Ecto neural progenitor cell (in vitro differentiated cells): ENCODE measurements around the gene RCAN3.
"Not testable (repeated sequence)": the region's sequence is repeated elsewhere in the genome, so short reads cannot be mapped to it uniquely, and the experiment has no call there.

ENCODE experiments used
- DNase-seq: peaks from one replicate; pipeline ENCODE4 v3.0.0-alpha.2; 2018; ENCODE audit warnings: low spot score

The RCAN3 gene

DNA sequence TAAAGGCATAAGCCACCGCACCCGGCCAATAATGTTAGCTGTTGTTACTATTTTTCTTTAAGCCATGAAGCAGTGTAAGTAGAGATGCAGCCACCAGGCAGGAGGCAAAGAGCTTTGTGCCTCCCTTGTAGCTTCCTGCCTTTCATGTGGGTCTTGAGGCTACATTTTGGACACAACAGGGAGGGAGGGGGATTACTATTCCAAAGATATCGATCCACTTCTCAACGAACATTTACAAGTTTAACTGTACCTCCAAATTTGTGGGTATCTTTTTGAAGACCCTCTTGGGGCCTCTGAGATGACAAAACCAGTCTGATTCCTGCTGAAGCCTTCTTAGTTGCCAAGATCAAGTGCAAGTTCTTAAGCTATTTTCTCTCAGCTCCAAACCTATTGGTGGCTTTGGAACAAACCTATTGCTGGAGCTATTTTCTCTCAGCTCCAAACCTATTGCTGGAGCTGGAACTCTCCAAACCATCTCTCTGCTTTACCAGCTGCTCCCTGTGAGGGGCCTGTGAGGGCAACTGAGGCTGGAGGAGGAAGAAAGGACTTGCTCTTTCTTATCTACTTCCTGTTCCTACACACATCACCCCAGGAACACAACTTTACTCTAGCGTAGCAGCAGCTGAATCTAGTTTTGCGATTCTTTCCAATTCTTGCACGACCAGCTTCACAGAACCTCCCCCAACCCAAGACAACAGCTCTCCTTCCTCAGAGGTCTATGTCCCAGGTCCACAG lies 16.1 kb upstream of the RCAN3 start:
- DNase-seq, result no peak

DNA sequence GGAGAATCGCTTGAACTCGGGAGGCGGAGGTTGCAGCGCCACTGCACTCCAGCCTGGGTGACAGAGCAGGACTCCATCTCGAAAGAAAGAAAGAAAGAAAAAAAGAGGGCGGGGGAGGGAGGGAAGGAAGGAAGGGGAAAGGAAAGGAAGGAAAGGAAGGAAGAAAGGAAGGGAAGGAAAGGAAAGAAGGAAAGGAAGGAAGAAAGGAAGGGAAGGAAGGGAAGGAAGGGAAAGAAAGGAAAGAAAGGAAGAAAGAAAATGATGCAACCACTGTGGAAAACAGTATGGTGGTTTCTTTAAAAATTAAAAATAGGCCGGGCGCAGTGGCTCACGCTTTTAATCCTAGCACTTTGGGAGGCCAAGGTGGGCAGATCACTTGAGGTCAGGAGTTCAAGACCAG lies 15.2 kb upstream of the RCAN3 start:
- DNase-seq, result no peak

DNA sequence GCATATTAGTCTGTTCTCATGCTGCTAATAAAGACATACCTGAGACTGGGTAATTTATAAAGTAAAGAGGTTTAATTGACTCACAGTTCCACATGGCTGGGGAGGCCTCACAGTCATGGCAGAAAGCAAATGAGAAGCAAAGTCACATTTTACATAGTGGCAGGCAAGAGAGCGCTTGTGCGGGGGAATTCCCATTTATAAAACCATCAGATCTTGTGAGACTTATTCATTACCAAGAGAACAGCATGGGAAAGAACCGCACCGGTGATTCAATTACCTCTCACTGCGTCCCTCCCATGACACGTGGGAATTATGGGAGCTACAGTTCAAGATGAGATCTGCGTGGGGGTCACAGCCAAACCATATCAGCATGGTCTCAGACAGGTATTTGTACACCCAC lies 14.5 kb upstream of the RCAN3 start:
- not testable (repeated sequence) for DNase-seq

DNA sequence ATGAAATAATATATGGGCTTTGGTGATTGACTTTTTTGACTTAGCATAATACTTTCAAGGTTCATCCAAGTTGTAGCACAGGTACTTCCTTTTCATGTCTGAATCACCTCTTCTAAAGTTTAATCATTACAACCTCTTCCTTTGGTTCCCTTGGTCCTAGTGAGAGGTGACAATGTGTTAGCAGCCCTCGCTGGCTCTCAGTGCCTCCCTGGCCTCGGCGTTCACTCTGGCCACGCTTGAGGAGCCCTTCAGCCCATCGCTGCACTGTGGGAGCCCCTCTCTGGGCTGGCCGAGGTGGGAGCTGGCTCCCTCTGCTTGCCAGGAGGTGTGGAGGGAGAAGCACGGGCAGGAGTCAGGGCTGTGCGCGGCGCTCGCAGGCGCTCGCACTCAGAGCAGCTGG lies 13.0 kb upstream of the RCAN3 start:
- no peak for DNase-seq

DNA sequence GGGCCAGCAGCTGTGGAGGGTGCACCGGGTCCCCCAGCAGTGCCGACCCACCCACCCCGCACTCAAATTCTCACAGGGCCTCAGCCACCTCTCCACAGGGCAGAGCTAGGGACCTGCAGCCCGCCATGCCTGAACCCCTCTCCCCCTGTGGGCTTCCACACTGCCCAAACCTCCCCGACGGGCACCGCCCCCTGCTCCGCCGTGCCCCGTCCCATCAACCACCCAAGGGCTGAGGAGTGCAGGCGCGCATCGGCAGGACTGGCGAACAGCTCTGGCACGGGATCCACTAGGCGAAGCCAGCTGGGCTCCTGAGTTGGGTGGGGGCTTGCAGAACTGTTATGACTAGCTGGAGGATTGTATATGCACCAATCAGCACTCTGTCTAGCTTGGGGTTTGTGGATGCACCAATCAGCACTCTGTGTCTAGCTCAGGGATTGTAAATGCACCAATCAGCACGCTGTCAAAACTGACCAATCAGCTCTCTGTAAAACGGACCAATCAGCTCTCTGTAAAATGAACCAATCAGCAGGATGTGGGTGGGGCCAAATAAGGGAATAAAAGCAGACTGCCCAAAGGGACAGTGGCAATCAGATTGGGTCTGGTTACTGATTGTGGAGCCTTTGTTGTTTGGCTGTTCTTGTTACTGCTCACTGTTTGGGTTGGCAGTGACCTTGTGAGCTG lies 12.4 kb upstream of the RCAN3 start:
- no peak for DNase-seq

DNA sequence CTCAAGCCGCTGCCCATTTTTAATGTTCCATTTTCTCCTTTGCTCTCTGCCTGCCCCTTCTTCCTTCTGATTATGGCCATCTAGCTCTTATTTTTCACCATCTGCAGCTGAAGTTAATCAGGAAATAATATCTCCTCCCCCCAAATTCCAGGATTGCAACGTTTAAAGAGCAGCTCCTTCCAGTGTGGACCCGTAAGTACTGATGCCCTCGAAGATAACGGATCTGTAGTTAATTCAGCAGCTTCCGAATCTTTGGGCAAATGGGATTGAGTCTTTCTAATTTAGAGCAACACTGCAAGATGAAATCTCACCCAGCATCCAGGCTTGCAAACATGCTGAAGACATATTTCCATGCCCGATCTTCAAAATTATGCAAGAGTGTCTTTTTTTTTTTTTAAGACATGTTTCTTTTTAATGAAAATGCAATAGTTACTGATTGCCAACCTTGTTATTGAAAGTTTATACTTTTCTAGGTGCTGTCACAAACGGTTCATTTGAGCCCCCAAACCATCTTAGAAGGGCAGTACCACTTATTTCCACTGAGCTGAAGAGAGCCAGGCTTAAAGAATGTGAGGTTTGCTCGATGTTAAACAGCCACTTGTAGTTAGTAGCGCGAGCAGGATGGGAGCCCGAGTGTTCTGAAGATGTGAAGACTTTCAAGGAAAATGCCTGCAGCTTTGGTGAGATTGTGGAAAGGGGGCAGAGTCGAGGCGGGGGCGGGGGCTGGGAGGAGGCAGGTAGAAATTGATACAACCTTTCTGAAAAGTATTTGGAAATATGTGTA lies 10.9 kb upstream of the RCAN3 start:
- DNase-seq, result no peak

DNA sequence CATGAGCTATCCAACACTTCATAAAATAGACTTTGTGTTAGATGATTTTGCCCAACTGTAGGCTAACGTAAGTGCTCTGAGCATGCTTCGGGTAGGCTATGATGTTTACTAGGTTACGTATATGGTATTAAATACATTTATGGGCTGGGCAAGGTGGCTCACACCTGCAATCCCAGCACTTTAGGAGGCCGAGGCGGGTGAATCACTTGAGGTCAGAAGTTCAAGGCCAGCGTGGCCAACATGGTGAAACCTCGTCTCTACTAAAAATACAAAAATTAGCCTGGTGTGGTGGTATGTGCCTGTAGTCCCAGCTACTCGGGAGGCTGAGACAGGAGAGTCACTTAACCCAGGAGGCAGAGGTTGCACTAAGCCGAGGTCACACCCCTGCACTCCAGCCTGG lies 9.7 kb upstream of the RCAN3 start:
- DNase-seq, result not testable (repeated sequence)

DNA sequence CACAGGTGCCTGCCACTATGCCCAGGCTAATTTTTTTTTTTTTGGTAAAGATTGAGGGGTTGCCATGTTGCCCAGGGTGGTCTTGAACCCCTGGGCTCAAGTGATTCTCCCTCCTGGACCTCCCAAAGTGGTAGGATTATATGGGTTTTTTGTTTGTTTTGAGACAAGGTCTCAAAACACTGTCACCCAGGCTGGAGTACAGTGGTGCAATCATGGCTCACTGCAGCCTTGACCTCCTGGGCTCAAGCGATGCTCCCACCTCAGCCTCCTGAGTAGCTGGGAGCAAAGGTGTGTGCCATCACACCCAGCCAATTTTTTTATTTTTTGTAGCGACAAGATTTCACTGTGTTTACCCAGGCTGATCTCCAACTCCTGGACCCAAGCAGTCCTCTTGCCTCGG lies 8.9 kb upstream of the RCAN3 start:
- no peak for DNase-seq

DNA sequence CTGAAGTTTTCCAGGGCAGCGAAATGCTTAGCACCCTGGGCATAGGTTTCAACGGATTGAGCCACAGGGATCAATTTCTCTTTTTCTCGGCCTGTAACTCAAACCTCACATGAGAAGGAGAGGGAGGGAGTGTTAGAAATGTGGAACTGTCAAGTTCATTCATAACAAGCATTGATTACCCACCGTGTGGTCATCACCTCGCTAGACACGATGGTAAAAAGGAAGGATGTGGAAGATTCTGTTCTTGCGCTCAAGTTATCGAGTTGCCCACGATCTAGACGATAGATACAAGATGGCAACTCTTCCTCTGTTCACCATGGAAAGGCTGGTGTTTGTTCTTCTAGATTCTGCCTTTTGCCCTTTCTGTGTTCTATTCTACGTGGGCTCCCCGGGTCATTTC lies 4.0 kb upstream of the RCAN3 start:
- DNase-seq, result no peak

DNA sequence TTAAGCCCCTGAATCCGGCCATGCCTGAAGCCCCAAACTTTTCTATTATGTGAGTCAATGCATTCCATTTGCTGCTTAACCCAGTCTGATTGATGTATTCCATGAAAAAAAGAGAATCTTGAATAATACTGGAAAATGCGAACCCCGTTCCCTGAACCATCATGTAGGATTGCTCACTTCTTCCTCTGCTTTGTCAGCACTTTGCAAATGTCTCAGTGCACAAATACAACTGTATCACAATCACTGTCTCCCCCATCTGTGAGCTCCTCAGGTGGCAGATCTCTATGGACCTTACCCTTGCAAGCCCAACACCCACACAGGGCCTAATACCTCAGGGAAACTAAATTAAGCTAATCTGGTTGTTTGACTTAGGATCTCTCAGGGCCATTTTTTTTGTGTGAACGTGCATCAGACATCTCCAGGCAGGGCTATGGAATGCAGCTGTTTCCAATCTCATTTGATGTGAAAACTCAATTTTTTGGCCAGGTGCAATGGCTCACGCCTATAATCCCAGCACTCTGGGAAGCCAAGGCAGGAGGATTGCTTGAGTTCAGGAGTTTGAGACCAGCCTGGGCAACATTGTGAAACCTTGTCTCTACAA lies 2.1 kb upstream of the RCAN3 start:
- no peak for DNase-seq

DNA sequence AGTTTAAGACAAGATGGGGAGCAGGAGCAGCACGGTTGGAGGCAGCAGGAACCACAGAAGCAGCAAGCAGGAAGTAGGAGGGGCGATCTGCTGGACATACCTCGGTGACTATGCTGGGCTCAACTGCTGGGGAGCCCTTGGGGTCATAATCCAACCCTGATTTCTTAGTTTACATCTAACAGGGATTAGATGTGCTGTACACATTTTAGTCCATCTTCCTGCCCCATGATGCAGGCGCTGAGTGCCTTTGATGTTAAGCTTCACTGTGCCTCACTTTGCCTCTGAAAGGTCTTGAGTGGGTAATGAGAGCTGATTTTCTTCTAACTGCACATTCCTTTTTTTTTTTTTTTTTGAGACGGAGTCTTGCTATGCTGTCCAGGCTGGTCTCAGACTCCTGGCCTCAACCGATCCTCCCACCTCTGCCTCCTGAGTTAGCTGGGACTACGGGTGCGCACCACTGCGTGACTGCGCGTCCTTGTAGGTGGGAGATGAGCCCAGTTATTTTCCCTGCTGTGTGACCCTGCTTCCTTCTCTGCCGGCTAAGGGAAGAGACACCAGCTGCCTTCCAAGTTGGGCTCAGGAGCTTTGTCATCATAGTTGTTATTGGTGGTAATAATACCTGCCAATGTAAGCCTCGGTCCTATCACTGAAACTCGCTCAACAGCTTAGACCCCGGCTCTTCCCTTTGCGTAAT lies 1.1 kb upstream of the RCAN3 start:
- DNase-seq, result no peak

DNA sequence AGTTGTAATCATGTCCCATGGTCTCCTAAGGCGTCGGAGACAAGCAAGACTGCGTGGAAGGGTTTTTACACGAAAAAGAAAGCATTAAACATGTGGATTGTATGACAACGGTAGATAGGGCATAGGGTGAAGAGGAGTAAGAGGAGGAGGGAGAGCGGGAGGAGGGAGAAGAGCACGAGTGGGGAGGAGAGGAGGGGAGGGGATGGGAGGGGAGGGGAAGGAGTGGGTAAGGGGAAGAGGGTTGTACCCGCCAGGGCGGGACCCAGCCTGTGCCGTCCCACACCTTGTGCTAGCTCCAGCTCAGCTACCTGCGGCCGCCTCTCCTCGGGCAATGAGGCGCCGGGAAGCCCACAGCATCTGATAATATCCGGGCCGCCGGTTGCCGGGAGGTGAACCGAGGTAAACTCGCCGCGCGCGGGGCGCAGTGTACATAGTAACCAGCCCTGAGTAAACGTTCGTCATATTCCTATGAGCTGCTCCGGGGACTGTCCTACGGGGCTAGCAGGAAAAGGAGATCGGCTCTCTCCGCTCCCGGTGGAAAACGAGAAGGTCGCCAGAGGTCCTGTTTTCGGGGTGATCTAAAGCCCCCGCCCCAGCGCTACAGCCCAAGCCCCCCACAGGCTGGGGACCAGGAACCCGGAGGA lies 449 bp upstream of the RCAN3 start:
- DNase-seq, result no peak

DNA sequence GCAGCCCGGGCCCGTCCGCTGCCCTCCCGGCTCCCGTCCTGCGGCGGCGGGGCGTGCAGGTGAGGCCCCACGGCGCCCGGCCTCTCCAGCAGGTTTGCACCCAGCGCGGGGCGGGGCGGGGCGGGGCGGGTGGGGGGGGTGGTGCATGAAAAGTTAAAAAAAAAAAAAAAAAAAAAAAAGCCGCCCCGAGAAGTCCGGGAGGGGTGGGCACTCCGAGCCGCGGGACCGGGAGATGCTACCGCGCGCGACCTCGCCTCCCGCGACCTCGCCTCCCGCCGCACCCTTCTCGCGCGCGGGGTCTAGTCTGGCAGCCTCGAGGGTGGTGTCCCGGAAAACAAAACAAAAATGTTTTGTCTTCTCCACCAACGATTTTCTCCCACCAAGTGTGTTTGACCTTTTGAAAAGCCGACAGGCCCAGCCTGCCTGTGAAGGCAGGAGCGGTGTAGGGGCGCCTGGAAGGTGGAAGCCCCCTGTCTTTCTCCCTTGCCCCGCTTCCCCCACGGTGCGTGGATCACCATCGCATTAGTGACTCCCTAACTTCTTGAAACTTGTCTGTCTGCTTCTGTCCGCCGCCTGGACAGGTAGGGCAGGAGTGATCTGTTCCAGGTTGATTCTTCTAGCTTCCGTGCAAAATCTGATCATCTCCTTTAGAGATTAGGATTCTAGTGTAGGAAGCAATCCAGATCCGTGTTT lies 569 bp downstream of the RCAN3 start:
- peak; percentile 52 for DNase-seq

DNA sequence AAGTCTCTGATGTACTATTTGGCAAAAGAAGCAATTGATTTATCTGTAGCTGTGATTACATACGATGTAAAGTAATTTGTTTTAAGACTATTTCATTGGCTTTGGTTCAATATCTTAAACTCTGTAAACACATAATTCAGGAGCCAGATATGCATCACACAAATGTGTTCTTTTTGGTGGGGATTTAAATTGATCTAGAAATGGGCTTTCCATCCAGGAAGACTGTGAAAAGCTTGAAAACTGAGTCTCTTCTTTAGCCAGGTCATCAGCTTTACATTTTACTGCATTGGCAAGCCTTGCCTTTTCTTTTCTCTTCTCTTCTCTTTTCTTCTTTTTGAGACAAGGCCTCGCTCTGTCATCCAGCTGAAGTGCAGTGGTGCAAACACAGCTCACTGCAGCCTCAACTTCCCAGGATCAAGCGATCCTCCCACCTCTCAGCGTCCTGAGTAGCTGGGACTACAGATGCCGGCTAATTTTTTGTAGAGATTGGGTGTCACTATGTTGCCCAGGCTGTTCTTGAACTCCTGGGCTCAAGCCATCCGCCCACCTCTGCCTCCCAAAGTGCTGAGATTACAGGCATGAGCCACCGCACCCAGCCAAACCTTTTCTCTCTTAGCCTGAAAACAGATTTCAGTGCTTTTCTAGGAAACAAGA lies 1.4 kb downstream of the RCAN3 start:
- DNase-seq, result no peak

DNA sequence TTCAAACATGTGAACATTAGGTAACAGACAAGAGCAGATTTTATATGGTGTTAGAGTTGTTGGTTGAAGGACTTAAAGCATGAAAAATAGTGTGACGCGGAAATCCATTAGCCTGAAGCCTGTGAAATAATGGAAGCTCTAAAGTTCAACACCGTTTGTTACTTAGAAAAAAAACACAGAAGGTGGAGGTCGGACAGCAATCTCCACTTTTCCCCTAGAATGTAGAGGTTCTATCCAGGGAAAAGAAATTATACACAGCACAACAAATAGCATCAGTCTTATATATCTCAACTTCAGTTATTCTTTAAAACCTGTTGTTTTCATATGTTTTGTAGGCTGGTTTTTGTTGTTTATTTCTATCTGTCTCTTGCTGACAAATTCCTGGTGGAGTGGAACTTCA lies 1.9 kb downstream of the RCAN3 start:
- no peak for DNase-seq

DNA sequence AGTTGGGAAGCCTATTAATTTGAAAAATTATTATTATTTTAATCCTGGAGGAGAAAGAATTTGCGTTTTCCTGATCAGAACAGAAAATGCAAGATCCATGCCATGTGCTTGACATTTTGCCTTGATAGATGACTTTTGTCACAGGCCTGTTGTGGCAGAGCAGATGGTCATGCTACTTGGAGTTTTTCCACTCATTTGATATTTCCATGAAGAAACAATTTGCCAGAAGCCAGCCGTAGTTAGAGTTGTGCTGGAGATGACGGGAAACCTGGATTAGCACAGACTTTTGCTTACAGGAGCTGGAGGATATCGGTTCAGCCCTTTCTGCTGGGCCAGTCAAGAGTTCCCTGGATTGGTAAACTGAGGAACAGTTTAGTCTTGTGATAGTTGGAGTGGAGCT lies 3.2 kb downstream of the RCAN3 start:
- no peak for DNase-seq

DNA sequence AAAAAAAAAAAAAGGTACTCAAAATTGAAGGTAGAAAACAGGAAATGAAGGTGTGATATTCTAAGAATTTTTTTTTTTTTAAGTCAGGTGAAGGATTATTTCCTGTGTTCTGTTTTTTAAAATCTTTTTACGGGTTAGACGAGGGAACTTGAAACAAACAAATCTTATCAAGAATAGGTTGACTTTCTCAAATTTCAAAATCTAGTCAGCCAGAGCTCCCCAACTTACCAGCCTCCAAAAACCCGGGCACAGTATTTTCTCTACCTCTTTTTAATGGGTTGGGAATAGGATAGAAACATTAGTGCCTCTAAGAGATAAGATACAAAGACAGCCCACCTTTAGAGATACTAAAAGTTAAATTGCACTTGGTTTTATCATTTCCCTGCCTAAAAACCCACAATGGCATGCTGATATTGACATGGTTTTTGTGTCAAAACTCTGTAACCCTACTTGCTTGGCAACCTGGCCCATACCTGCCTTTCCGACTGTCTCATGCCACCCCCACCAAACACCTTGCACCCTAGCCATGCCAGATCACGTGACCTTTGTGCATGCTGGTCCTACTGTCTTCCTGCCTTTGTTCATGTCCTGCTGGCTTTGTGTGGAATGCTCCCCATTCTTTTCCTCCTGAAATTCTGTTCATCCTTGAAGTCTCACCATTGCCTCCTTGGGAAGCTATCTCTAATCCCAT lies 4.2 kb downstream of the RCAN3 start:
- no peak for DNase-seq

DNA sequence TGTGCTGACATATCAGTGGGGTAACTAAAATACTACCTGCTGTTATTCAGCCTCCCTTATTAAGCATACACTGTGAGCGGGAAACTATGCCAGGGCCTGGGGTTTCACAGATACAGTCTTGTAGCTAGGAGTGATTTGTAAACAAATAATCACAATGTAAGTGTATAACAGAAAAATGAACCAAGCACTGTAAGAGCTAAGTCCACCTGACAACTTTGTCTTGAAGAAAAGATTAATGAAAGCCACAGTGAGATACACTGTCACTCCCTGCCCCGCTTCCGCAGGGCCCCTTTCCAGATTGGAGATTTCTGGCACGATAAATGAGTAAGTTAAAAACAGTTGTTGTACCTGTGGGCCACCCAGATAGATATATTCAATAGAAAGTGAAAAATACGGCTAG lies 4.8 kb downstream of the RCAN3 start:
- no peak for DNase-seq

DNA sequence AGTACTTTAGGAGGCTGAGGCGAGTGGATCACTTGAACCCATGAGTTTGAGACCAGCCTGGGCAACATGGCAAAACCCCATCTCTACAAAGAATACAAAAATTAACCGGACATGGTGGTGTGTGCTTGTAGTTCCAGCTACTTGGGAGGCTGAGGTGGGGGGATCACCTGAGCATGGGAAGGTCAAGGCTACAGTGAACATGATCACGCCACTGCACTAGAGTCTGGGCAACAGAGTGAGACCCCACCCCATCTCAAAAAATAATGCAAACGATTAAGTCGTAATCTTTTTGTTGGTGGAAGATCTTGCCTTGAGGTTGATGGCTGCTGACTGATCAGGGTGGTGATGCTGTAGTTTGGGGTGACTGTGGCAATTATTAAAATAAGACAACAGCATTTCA lies 6.3 kb downstream of the RCAN3 start:
- DNase-seq, result no peak

DNA sequence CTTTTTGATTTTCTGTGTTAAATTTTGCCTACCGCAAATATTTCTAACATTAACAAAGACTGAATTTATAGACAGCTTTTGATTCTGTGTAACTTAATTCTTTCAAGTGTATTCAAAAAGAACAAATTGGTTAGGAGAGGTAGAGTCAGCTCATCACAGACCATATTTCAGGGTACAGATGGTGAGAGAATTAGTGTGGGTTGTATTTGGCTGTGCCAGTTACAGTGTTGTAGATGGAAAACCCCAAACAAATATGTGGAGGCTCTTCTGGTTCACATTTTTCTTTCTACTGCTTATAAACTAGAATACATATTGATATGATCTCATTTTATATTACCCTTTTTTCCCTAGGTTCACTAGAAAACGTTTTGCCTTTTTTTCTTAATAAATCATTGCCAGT lies 11.1 kb downstream of the RCAN3 start:
- DNase-seq, result no peak
